Tibial nerve (tissue), 3 donors: ENCODE results near the gene DEF6.

Source experiments
- CTCF ChIP-seq, 5 experiments: fragments of 200-600 bp in 3 of 5; fragments of 450-650 bp in 2 of 5; sonication (generic) in 3 of 5; IDR thresholded peaks; one replicate each; pipeline ENCODE4 v1.5.1; 2016 to 2019; ENCODE audit warnings: antibody characterized with exemption in 5 of 5, mild to moderate bottlenecking in 3 of 5, moderate library complexity in 2 of 5
- POLR2A ChIP-seq, 2 donors: fragments of 450-650 bp; IDR thresholded peaks; one replicate each; pipeline ENCODE4 v1.6.1; 2017; ENCODE audit warnings: antibody characterized with exemption in 2 of 2, mild to moderate bottlenecking in 2 of 2, moderate library complexity in 2 of 2

DNA sequence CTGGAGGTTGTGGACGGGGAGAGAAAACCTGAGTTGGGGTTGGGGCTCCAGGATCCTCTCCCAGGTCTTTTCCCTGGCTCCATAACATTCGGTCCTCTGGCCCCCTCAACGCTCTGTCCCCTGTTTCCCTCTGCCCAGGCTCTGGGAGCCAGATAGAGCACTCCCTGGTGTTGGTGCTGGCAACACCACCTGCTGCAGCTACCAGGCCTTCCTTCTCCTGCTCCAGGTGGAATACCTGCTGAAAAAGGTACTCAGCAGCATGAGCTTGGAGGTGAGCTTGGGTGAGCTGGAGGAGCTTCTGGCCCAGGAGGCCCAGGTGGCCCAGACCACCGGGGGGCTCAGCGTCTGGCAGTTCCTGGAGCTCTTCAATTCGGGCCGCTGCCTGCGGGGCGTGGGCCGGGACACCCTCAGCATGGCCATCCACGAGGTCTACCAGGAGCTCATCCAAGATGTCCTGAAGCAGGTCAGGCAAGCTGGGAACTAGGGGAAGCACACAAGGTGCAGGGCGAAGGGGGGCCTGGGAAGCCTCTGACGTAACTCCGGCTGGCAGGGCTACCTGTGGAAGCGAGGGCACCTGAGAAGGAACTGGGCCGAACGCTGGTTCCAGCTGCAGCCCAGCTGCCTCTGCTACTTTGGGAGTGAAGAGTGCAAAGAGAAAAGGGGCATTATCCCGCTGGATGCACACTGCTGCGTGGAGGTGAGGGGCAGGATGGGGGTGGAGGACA, 14.6 kb downstream of the DEF6 start:
- no peak for TF ChIP-seq CTCF (IDR thresholded peaks at IDR 0.05)
- no peak for TF ChIP-seq POLR2A (IDR thresholded peaks at IDR 0.05)
